ENCODE results near the gene NAPG. TPM values are rescaled to one million over a fixed set of nuclear protein-coding genes. Genes with fewer than 3 reads are reported as not detected.
"Not testable (repeated sequence)": the region's sequence is repeated elsewhere in the genome, so short reads cannot be mapped to it uniquely, and the experiment has no call there.

NAPG gene
- total RNA-seq, 2 donors from 2014 or later, result 35.3 to 42.9 TPM

- no peaks in the 10 kb centered on the region for H3K4me1 Mint-ChIP-seq
- Histone ChIP-seq H3K36me3 (ENCODE audit: control insufficient read depth, insufficient read depth, low read length) (no peaks in the 10 kb centered on the region), H3K27me3 (ENCODE audit: control insufficient read depth, insufficient read depth, low read length, poor library complexity, severe bottlenecking) (no peaks in the 10 kb centered on the region), H3K4me1 (ENCODE audit: control insufficient read depth, insufficient read depth, low read length) (no peaks in the 10 kb centered on the region), H3K9me3 (ENCODE audit: control insufficient read depth, low read length) (peaks cover 6% of the 10 kb centered on the region), H3K4me3 (ENCODE audit: low read length) (no peak overlapping the region), H3K27ac (ENCODE audit: low read depth, low read length) (no peak overlapping the region), H3K9ac (ENCODE audit: extremely low read depth, low read length, poor library complexity, severe bottlenecking) (no peak overlapping the region)
- WGBS, 2 experiments (ENCODE audit: insufficient coverage in 1 of 2, insufficient read length in 1 of 2), result 92 to 96% methylated on average over 3 of the region's 3 CpGs
- TF ChIP-seq CTCF (conservative IDR thresholded peaks at IDR 0.05), result no peak
- no peak overlapping the region for H3K27ac Mint-ChIP-seq
- H3K4me3 Mint-ChIP-seq, result no peak overlapping the region
- H3K9me3 Mint-ChIP-seq, result peaks cover 7% of the 10 kb centered on the region
- DNase-seq, result no peak
- no peaks in the 10 kb centered on the region for H3K27me3 Mint-ChIP-seq (ENCODE audit: insufficient read depth)
- no peaks in the 10 kb centered on the region for H3K36me3 Mint-ChIP-seq (ENCODE audit: low read depth)
Measured at GRCh38 chr18:10566390-10566789, 40.6 kb downstream of the NAPG start.

DNA sequence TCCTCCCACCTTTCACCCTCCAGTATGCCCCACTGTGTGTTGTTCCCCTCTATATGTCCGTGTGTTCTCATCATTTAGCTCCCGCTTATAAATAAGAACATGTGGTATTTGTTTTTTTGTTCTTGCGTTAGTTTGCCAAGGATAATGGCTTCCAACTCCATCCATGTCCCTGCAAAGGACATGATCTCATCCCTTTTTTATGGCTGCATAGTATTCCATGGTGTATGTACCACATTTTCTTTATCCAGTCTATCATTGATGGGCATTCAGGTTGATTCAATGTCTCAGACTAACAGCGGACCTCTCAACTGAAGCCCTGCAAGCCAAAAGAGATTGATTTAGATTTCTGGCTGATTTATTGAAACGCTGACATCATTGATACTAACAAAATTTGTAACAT lies 44.1 kb downstream of the NAPG start:
- not testable (repeated sequence) for H3K9me3 ChIP-seq (ENCODE audit: control insufficient read depth, low read length); H3K27me3 ChIP-seq (ENCODE audit: control insufficient read depth, insufficient read depth, low read length, poor library complexity, severe bottlenecking); H3K9ac ChIP-seq (ENCODE audit: extremely low read depth, low read length, poor library complexity, severe bottlenecking); H3K27ac ChIP-seq (ENCODE audit: low read depth, low read length); H3K4me3 Mint-ChIP-seq; H3K4me1 ChIP-seq (ENCODE audit: control insufficient read depth, insufficient read depth, low read length); H3K4me3 ChIP-seq (ENCODE audit: low read length); H3K36me3 Mint-ChIP-seq (ENCODE audit: low read depth); H3K27ac Mint-ChIP-seq; H3K36me3 ChIP-seq (ENCODE audit: control insufficient read depth, insufficient read depth, low read length); H3K4me1 Mint-ChIP-seq; H3K27me3 Mint-ChIP-seq (ENCODE audit: insufficient read depth); DNase-seq
- H3K9me3 Mint-ChIP-seq, result peaks cover 13% of the 10 kb centered on the region
- WGBS, 2 experiments (ENCODE audit: insufficient coverage in 1 of 2, insufficient read length in 1 of 2), result 73 to 87% methylated on average over 2 to 5 of the region's 5 CpGs

DNA sequence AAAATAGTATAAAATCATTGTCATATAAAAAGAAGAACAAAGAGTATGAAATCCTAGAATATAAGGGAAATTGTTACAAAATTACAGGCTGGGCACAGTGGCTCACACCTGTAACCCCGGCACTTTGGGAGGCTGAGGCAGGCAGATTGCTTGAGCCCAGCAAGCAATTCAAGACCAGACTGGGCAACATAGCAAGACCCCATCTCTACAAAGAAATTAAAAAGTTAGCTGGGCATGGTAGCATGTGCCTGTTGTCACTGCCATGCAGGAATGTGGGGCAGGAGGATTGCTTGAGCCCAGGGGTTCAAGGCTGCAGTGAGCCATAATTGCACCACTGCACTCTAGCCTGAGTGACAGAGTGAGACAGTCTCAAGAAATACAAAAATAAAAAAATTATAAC lies 44.8 kb downstream of the NAPG start:
- no peak for TF ChIP-seq CTCF (conservative IDR thresholded peaks at IDR 0.05)
- no peak overlapping the region for H3K9ac ChIP-seq (ENCODE audit: extremely low read depth, low read length, poor library complexity, severe bottlenecking)
- no peaks in the 10 kb centered on the region for H3K4me1 Mint-ChIP-seq
- H3K9me3 Mint-ChIP-seq, result peaks cover 13% of the 10 kb centered on the region
- H3K27ac Mint-ChIP-seq, result no peak overlapping the region
- no peak for DNase-seq
- no peaks in the 10 kb centered on the region for H3K36me3 ChIP-seq (ENCODE audit: control insufficient read depth, insufficient read depth, low read length)
- H3K27me3 ChIP-seq (ENCODE audit: control insufficient read depth, insufficient read depth, low read length, poor library complexity, severe bottlenecking), result no peaks in the 10 kb centered on the region
- no peaks in the 10 kb centered on the region for H3K4me1 ChIP-seq (ENCODE audit: control insufficient read depth, insufficient read depth, low read length)
- no peaks in the 10 kb centered on the region for H3K27me3 Mint-ChIP-seq (ENCODE audit: insufficient read depth)
- WGBS, 2 experiments (ENCODE audit: insufficient coverage in 1 of 2, insufficient read length in 1 of 2), result 63 to 100% methylated on average over 1 of the region's 1 CpG
- H3K4me3 Mint-ChIP-seq, result no peak overlapping the region
- no peak overlapping the region for H3K27ac ChIP-seq (ENCODE audit: low read depth, low read length)
- H3K4me3 ChIP-seq (ENCODE audit: low read length), result no peak overlapping the region
- peaks cover 6% of the 10 kb centered on the region for H3K9me3 ChIP-seq (ENCODE audit: control insufficient read depth, low read length)
- H3K36me3 Mint-ChIP-seq (ENCODE audit: low read depth), result no peaks in the 10 kb centered on the region

DNA sequence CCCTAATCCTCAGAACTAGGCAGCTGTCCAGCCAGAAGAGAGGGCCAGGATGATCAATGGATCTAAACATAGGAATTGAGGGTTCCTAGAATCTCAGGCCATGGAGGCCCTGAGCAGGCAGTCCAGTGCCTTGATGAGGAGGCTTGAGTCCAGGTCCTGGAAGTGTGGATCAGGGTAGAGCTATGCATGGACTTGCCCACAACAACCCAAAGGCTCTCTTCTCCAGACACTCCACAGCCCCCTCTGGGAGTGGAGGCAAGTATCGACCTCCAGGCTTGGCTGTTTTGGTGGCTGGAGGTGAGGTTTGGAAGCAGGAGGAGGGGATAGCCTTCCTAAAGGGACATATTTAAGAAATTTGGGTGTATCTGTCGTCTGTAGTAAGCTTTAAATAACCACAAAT lies 45.7 kb downstream of the NAPG start:
- Histone ChIP-seq H3K9ac (ENCODE audit: extremely low read depth, low read length, poor library complexity, severe bottlenecking) (no peak overlapping the region), H3K36me3 (ENCODE audit: control insufficient read depth, insufficient read depth, low read length) (no peaks in the 10 kb centered on the region), H3K9me3 (ENCODE audit: control insufficient read depth, low read length) (peaks cover 6% of the 10 kb centered on the region), H3K27ac (ENCODE audit: low read depth, low read length) (no peak overlapping the region), H3K27me3 (ENCODE audit: control insufficient read depth, insufficient read depth, low read length, poor library complexity, severe bottlenecking) (no peaks in the 10 kb centered on the region), H3K4me3 (ENCODE audit: low read length) (no peak overlapping the region), H3K4me1 (ENCODE audit: control insufficient read depth, insufficient read depth, low read length) (no peaks in the 10 kb centered on the region)
- Mint-ChIP-seq H3K9me3 (peaks cover 13% of the 10 kb centered on the region), H3K36me3 (ENCODE audit: low read depth) (no peaks in the 10 kb centered on the region), H3K4me3 (no peak overlapping the region), H3K27ac (no peak overlapping the region), H3K4me1 (no peaks in the 10 kb centered on the region), H3K27me3 (ENCODE audit: insufficient read depth) (no peaks in the 10 kb centered on the region)
- WGBS, 2 experiments (ENCODE audit: insufficient coverage in 1 of 2, insufficient read length in 1 of 2), result 94% methylated on average over 2 of the region's 2 CpGs; no CpG with 5 or more reads in 1 of the 2 experiments
- no peak for DNase-seq
- no peak for TF ChIP-seq CTCF (conservative IDR thresholded peaks at IDR 0.05)

GRCh38 chr18:10573261-10573660 lies 47.4 kb downstream of the NAPG start:
- H3K4me3 Mint-ChIP-seq; H3K36me3 ChIP-seq (ENCODE audit: control insufficient read depth, insufficient read depth, low read length); H3K9ac ChIP-seq (ENCODE audit: extremely low read depth, low read length, poor library complexity, severe bottlenecking); H3K27me3 ChIP-seq (ENCODE audit: control insufficient read depth, insufficient read depth, low read length, poor library complexity, severe bottlenecking); H3K36me3 Mint-ChIP-seq (ENCODE audit: low read depth); DNase-seq; H3K27ac Mint-ChIP-seq; H3K4me1 ChIP-seq (ENCODE audit: control insufficient read depth, insufficient read depth, low read length); H3K27ac ChIP-seq (ENCODE audit: low read depth, low read length); H3K9me3 ChIP-seq (ENCODE audit: control insufficient read depth, low read length); H3K4me3 ChIP-seq (ENCODE audit: low read length); H3K27me3 Mint-ChIP-seq (ENCODE audit: insufficient read depth); H3K4me1 Mint-ChIP-seq: not testable (repeated sequence)
- H3K9me3 Mint-ChIP-seq, result peaks cover 20% of the 10 kb centered on the region
- no CpG with 5 or more reads among the region's 2 CpGs for WGBS, 2 experiments (ENCODE audit: insufficient coverage in 1 of 2, insufficient read length in 1 of 2)

Measured in endodermal cell (in vitro differentiated cells).